KG1 (cell line): ENCODE results near the gene LARGE1.

Source experiments
- DNase-seq: peaks from one replicate; lab custom pipeline; 2025; lab: John Stamatoyannopoulos, UW

LARGE1 gene

GRCh38 chr22:33817512-33818127 lies 102.7 kb downstream of the LARGE1 start:
- DNase-seq: no peak

- no peak for DNase-seq
These were observed 107.8 kb downstream of the LARGE1 start for GRCh38 chr22:33812360-33812977.

DNA sequence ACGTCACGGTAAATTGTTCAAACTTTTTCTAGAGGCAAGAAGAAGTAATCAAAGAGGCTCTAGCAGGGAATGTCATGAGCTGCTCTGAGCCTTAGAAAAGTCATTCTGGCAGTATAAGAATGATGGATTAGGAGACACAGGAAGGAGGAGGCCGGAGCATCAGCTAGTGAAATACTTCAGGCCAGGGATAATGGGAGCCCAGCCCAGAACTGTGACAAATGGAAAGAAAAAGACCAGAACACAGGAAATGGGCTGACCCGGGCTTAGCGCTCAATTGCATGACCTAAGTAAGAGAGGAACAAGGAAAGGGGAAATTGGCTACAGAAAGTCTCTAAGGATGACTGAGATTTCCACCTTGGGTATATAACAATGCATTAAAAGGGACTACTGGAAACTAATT lies 108.6 kb downstream of the LARGE1 start:
- DNase-seq: no peak

GRCh38 chr22:33811208-33811607 lies 109.1 kb downstream of the LARGE1 start:
- DNase-seq: no peak

- DNase-seq: no peak
These were observed 112.8 kb downstream of the LARGE1 start for GRCh38 chr22:33807470-33807869.

DNA sequence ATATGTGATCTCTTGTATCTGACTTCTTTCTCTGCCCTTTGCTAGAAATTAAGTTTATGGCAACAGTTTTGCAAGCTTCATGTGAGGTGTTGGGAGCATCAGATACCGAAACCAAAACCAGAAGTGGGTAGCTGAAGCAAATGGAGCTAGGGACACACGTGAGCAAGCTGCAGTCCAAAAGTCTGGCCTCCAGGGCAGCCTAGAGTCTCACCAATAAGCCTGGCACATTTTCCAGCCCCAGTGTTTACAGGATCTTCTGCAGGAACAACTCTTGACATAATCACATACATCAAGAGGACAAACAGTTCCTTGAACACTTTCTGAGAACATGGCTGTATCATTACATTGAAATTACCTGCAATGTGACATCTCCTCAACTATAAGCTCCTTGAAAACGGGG lies 114.1 kb downstream of the LARGE1 start:
- DNase-seq: no peak

- DNase-seq: no peak
These were observed 116.6 kb downstream of the LARGE1 start for GRCh38 chr22:33803371-33804282.

DNA sequence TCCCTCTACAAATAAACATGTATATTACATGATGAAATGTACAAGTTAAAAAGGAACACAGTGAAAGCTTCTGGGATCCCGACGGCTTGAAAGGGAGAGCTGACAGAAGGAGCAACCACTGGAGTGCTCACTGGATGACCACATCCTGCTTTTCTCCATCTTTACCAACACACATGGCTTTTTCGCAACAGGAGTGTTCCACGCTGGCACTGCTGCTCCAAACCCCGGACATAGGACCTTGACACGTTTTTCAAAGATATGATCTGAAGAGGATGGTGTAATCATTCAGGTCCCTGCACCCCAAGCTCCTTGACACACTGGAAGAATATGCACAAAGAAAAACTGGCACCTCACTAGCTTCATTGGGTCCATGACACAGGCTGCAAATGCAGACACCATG lies 121.9 kb downstream of the LARGE1 start:
- no peak for DNase-seq

DNA sequence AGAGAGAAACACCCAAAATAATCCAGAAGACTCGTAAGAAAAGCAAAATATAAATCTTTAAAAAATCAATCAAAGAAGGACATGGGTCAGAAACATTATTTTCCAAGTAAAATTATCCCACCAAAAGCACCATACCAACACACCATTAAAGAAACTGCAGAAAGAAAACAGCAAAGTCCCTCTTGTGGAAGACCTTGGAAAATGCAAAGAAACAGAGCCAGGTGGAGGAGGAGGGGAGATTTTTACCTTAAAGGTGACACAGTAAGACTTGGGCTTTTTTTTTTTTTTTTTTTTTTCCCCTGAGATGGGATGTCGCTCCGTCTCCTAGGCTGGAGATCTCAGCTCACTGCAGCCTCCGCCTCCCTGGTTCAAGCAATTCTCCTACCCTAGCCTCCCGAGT lies 123.8 kb downstream of the LARGE1 start:
- DNase-seq: no peak

DNA sequence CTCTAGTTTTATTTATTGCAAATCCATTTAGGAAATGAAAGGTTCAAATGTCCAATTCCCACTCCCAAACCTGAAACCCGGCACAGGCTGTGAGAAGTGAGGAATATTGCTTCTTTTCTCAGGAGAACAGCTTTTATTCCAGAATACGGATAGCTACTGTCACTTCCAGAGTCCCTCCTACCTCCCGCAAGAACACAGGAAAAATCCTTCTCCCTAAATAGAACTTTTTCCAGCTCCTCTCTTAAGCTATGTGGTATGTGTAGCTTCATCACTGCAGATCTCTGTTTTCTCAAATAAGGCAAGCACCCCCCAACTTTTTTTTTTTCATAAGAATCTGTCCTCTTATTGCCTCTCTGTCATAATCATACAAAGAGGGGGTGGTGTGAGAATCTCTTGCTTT lies 126.8 kb downstream of the LARGE1 start:
- no peak for DNase-seq

- DNase-seq: no peak
These were observed 127.4 kb downstream of the LARGE1 start for GRCh38 chr22:33792832-33793231.

DNA sequence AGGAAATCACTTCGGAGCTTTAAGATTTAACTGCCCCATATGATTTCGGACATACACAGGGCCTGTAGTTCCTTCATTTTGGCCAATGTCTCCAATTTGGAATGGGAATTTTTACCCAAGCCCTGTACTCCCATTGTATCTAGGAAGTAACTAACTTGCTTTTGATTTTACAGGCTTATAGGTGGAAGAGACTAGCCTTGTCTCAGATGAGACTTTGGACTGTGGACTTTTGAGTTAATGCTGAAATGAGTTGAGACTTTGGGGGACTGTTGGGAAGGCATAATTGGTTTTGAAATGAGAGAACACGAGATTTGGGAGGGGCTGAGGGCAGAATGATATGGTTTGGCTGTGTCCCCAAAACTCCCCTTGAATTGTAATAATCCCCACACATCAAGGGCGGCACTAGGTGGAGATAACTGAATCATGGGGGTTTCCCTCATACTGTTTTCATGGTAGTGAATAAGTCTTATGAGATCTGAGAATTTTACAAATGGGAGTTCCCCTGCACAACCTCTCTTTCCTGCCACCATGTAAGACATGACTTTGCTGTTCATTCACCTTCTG lies 130.5 kb downstream of the LARGE1 start:
- DNase-seq: no peak

- DNase-seq: no peak
These were observed 131.3 kb downstream of the LARGE1 start for GRCh38 chr22:33788927-33789326.

- no peak for DNase-seq
These were observed 132.4 kb downstream of the LARGE1 start for GRCh38 chr22:33787645-33788456.

GRCh38 chr22:33786149-33786548 lies 134.1 kb downstream of the LARGE1 start:
- DNase-seq: no peak

DNA sequence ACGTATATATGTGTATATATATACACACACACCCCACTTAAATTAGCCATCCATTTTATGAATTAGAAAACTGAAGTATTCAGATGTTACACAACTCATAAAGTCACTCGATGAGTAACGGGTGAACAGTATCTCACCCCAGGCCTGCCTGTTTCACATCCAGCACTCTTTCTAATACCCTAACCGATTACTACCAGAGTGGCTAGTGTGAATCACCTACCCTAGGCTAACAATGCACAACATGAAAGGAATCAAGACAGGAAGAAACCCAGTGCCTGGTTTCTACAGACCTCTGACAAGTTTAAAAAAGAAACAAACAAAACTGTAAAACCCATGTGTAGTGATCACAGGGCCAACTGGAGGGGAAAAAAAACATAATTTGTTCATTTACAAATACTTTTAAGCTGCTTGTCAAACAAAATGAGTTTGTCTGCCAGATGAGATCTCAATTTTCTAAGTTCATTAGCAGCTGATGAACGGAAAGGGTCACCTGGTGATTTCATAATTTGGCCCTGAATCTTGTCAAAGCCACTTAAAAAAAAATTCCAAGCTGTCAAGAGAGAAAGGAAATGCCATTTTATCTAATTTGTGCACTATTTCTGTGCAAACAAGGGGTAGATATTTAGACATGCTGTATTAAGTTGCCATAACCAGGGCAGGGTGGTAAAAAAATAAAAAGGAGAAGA lies 134.8 kb downstream of the LARGE1 start:
- DNase-seq: no peak

GRCh38 chr22:33781411-33781810 lies 138.9 kb downstream of the LARGE1 start:
- DNase-seq: no peak

GRCh38 chr22:33780531-33781136 lies 139.6 kb downstream of the LARGE1 start:
- DNase-seq: no peak

- DNase-seq: no peak
These were observed 141.0 kb downstream of the LARGE1 start for GRCh38 chr22:33779243-33779642.

GRCh38 chr22:33776491-33776890 lies 143.8 kb downstream of the LARGE1 start:
- no peak for DNase-seq

DNA sequence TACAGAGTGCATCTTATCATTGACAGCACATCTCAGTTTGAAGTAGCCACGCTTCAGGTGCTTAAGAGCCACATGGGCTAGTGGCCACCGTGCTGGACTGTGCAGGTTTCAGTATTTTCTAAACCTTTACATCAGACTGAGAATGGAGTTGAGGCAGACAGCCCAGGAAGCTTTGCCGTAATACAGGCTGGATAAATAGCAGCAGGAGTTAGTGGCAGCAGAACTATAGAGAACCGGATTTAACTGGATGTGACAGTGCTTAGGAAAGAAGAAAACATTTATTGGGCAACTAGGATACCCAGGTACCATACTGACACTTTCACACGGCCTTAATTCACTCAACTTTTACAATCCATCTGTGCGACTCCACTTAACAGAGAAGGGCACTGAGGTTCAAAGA lies 145.5 kb downstream of the LARGE1 start:
- DNase-seq: no peak
